SK-N-DZ (cell line): ENCODE measurements around the gene ZNF516.

Experiments
- DNase-seq: peaks from one replicate; pipeline ENCODE4 v3.0.0-alpha.2; 2015; ENCODE audit warnings: low spot score

ZNF516 gene

DNA sequence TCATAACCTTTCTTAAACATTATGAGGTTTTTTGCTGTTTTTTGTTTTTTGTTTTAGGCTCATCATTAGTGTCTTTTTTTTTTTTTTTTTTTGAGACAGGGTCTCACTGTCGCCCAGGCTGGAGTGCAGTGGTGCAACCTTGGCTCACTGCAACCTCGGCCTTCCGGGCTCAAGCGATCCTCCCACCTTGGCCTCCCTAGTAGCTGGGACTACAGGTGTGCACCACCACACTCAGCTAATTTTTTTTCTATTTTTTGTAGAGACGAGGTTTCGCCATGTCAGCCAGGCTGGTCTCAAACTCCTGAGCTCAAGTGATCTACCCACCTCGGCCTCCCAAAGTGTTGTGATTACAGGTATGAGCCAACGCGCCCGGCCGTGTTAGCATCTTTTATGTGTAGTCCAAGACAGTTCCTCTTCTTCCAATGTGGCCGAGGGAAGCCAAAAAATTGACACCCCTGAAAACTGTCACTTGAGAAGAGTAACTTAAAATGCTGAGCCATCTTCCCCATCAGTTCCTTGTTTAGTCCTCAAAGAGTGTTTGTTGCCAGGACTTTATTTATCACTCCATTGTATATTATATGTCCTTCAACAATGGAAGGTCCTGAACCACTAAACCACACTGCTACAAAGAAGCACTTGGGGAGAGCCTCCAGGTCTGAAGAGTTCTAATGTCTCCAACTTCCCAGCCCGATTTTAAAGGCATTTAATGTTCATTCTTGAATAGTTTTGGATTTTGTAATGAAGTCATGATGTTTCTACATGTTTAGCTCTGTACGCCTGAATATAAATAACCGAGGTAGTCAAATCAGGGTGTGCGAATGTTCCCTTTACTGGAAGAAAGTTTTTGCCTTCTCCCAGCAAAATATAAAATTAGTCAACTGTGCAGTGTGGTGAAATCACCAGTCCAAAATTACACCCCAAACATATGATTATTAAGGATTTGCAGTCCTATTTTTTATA, 26.4 kb downstream of the ZNF516 start:
- DNase-seq, result no peak

DNA sequence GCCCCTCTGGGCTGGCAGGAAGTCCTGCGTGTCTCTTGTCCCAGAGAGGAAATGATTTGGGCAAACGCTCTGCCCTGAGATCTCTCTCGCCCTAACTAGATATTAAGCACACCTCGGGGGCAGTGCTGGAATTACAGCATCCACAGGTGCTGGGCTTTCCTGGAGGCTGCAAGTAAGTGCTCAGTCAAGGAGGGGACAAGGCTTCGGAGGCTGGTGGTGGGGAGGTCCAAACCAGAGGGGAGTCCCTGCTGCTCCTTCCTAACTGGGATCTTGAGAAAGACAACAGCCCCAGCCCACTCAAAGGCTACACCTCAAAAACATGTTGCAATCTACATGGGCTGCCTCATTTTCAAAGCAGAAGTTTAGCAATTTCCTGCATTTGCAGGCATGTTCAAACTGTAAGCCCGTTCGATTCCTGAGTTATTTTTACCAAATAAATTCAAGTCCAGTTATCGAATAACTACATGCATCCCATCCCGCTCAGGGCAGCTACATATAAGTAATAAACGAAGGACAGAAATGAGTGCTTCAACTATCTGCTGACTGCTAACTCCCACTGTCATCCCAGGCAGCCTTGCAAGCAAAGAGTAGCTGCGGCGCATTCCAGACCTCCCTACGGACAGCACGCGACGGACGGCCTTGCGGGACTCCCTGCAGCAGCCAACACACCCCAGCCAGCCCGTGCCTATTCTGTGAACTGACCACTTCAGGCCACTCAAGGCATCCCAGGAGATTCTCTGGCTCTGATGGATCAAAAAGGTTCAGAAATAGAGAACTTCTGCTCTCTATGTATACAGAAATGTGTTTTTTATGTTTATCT, 27.5 kb downstream of the ZNF516 start:
- DNase-seq, result no peak

DNA sequence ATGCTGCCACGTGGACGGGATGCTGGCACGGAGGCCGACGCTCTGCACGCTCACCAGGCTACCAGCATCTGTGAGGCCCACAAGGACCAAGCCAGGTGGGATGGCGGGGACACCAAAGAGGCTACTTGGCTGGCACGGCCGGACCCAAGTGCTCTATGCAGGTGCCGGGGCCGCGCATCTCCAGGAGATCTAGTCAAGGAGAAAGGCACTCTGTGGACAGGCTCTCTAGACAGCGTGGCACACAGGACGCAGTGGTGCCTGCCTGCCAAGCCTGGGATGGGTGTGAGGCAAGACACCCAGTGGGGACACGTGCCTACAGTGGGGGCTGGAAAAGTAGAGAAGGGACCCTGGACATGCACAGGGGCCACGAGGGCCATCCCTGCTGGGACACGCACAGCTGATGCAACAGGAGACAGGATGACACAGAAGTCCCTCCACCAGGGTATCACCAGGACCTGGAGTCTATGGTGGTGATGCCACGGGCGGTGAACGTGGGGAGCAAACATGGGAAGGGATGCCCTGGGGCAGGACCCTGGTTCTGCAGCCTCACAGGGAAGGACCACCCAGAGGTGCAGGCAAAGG, 28.5 kb downstream of the ZNF516 start:
- DNase-seq, result no peak

DNA sequence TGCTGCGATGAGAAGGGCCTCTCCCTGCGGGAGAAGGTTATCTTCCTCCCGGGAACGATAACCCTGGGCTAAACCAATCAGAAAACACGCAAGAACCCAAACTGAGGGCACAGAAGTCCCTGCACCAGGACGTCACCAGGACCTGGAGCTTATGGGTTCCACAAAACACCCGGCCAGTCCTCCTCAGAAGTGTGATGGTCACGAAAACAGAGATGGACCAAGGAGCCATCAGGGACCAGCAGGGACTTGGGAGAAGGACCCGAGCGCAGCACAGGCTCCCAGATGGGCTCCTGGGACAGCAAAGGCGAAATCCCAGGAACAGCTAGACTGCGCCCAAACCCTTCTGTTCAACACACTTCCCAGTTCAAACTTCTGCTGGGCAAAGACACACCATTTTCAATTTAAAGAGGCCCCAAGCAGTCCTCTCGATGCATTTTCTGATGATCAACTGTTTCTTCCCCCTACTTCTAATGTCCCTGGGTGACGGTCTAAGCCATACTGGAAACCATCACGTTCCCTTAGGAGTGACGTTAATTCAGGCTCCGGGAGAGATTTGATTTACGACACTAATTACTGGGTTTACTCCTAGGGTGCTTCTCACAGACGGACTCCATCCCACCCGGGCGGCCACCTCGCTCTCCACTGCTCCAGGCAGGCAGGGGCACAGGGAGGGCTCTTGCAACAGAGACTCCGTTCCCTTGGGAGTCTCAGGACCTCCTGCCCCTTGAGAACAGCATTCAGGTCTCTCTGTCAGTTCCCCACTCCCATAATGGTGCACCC, 29.2 kb downstream of the ZNF516 start:
- DNase-seq, result peak; percentile 90

DNA sequence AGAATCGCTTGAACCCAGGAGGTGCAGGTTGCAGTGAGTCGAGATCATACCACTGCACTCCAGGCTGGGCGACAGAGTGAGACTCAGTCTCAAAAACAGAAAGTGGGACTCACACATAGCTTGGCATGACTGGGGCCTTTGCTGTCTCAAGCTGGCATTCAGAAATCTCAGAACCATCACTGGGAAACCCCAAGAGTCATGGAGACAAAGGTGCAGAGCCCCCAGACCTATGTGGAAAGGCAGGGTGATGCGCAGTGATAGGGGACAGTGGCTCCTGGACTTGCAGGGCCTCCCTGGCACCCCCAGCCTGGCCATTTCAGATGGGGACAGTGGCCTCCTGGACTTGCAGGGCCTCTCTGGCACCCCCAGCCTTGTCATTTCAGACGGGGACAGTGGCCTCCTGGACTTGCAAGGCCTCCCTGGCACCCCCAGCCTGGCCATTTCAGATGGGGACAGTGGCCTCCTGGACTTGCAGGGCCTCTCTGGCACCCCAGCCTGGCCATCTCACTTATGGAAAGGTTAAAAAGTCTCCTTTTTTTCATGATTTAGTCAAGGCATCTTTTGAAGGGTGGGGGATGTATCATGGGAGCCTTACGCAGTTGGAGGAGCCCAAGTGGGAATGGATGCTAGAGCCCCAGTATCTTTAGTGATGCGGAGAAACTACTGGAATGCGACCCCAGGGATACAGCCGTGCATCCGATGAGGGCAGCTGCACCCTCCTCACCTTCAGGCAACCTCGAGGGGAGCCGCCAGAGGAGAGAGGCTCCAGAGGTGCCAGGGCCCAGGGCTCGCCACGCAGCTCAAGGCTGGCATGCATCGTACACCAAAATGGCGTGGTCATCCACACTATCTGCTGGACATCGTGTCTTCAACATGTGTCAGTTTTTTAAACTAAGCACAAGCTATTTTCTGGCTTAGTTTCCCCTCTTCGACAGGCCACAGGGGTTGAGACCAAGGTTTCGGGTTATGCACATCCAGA, 30.5 kb downstream of the ZNF516 start:
- DNase-seq, result no peak

DNA sequence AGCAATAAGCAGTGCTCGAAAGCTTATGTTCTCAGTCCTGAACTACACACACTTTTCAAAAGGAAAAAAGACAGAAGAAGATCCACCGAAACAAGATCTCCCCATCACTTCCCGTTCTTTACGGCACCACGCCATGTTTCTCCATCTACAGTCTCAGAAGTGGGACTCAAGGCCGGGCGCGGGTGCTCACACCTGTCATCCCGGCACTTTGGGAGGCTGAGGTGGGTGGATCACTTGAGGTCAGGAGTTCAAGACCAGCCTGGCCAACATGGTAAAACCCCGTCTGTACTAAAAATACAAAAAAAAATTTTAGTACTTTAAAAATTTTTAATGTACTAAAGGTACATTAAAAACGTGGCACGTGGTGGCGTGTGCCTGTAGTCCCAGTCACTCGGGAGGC, 31.2 kb downstream of the ZNF516 start:
- no peak for DNase-seq

DNA sequence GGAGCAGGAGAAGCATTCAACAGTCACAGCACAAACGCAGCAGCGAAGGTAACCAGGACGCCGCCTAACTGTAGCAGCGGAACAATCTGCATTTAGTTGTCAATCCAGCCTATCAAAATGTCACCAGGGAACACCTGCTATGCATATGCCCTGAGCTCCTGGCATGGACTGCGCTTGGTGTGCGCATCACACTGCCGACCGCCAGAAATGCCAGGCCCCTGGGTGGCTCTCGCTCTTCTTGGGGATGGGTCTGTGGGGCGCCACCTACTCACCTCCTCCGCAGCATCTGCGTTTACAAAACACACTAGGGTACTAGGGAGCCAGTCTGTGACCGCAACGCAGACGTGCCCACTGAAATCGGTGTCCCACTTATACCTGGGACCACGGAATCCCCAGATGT, 31.7 kb downstream of the ZNF516 start:
- no peak for DNase-seq

DNA sequence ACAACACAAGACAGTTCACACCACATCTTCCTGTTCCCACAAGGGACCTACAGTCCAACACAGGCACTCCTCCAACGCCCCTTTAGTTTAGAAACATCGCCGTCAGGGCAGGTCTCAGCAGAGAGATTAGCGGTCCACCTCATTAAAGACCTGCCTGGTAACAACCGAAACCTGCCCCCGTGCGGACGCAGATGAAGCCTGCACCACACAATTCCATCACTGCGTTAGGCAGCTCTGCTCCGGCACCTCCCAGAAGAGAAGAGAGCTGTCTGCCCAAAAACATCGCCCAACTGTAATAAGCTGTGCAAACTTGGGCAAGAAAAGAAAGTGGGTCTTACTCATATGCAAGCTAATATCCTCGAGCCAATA, 32.7 kb downstream of the ZNF516 start:
- DNase-seq, result no peak

DNA sequence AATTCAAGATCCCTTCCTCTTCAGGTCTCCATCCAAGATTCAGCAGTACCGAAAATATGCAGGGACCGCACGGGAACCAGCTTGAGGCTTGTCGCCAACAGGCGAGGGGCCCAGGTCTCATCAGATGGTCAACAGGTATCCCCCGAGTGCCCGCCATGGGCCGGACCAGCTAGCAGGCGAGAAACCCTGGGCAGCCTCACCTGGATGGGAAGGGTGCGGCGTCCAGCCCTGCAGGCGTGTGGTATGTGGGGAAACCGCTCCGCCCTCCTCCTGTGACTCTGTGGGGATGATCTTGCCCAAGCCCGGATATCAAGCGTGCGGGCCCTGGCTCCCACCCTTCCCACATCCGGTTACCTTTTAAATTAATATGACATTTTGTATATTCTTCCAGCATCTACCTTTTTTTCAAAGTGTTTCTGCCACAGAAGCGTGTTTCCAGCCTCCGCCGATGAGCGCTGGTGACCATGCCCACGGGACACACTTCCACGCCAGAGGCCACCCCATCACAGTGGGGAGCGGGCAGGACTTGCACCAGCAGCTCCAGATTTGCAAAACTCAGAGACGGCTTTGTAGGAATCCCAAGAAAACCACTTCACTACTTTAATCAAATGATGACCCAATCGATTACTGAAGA, 33.2 kb downstream of the ZNF516 start:
- no peak for DNase-seq

DNA sequence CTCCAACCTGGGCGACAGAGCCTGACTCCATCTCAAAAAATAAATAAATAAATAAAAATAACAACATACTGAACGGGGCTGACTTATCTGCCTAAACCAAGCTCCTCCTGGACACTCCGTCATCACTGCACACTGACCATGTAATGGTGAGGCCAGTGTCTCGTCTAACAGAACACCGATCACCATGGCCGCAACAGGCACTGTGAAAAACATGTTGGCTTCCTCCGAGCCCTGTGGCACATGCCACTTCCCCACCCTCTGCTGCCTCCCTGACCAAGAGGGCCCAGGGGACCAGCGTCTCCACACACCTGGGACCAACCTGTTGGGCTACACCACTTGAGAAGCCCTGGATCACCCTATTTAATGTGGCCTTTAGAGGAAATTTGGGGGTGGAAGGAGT, 33.9 kb downstream of the ZNF516 start:
- no peak for DNase-seq

DNA sequence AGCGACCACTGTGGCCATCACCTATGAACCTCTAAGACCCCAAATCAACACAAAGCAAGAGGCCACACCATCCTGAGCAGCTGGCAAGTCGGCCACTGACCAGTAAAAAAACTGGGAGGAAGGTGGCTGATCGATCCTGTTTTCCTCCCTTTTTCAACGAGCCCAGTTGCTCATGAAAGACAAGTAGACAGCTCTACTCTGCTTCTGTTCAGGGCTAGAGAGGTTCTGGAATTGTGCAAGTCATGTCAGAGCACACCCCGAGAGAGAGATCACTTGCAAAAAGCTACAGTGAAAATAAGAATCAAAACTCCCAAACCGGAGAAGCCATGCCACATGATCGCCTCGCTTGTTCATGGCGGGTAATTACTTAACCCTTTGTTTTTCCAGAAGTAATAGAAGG, 34.6 kb downstream of the ZNF516 start:
- DNase-seq, result no peak

DNA sequence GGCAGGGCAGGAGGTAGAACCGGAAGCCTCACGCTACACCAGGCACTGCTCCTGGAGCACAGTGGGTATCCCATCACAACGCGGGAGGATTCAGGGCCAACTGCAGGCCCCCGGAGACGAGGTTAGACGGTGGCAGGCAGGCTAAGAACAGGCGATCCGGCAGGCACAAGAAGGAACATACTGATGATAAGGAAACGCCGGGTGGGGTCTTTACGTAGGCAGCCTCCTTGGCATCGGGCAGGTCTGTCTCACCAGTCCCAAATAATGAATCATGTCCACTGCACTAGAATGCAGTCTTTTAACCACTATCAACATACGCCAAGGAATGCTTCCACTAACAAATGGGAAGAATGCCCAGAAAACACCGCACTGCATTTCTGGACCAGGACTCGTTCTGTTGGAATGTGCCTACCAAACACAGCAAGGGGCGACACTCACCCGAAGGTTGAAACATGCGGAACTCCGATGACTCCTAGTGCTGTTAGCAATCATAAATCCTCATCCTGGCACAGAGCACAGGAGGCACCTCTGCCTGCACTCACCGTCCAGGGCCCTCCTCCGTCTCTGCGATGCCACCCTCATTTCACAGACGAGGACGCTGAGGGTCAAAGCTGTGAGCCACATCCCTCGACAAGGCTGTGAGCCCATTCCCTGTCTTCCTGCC, 35.2 kb downstream of the ZNF516 start:
- no peak for DNase-seq

DNA sequence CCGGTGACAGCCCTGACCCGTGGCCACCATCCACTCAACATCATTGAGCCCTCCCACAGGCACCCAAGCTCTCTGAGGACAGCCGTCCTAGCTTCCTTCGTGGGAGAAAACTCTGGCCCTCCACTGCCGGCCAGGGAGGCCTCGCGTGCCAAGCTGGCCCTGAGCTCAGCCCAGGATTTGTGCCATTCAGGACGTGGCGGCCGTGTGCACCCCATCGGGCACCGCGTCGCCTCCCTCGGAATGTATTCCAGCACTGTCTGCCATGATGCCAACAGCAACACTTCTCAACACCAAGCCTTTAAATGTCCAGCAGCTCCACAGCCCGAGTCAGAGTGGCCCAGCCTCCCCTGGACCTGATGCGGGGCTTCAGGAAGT, 35.7 kb downstream of the ZNF516 start:
- no peak for DNase-seq

DNA sequence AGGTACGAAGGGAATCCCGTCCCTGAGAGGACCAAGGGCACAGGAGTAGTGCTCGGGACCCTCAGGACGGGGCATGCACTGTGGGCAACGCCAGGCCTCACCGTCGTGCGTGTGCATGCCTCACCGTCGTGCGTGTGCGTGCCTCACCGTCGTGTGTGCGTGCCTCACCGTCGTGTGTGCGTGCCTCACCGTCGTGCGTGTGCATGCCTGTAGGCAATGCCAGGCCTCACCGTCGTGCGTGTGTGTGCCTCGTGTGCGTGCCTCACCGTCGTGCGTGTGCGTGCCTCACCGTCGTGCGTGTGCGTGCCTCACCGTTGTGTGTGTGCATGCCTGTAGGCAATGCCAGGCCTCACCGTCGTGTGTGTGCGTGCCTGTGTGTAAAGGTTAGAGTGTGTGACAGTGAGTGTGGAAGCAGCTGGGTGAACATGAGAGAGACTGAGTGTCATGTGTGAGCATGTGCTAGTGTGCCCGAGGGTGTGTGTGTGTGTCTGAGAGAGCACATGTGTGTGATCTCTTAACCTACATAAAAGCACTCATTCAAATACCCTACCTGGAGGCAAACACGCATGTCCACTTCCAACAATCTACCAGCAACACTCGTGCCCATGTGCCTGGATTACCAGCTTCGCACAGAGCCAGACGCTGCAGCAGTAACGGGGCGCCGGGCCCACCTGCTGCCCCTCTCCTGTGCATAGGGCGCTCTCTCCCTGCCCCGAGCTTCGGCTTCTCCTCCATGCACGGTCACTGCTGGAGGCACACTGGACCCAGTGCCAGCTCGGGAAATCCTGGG, 36.3 kb downstream of the ZNF516 start:
- no peak for DNase-seq

DNA sequence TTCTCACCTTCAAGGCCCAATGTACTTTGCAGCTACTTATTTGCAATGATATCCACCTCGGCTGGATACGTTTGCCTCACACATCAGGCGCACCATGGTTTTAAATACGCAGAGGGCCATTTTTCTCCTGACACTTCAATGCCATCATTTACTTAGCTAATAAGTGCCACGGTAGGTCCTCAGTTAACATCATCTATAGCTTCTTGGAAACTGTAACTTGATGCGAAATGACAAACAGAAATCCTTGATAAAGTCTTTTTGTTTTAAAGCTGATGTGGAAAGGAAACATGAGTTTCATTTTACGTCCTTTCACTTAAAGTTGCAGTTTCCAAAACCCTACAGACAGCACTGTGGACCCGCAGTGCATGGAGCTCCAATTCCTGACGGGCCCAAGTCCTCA, 37.1 kb downstream of the ZNF516 start:
- DNase-seq, result no peak

DNA sequence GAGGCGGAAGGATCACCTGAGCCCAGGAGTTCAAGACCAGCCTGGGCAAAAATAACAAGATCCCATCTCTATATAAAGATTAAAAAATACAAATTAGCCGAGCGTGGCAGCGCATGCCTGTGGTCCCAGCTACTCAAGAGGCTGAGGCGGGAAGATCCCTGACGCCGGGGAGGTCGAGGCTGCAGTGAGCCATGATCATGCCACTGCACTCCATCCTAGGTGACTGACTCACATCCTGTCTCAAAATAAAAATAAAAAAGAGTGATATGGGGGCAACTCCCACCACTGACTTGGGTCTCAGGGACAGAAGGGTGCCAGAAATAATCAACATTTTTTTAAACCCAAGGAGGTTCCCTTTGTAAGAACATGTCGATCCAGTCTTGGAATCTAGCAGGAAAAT, 37.6 kb downstream of the ZNF516 start:
- DNase-seq, result no peak

DNA sequence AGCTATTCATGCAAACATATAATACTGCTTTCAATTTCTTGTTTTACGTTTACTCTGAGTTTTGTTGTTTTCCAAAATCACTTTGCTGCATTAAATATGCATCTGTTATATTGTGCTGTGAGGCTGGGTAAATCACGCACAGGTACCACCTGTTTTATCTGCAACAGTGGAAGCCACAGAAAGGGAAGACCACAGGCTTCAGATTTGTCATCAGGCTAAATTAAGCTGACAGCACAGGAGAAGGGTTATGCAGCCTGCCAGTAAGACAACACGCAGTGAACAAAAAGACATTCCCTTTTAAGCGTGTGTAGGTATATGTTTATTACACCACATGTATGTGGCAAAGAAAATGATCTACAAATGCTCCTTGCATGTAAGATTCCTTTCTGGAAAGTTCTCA, 38.2 kb downstream of the ZNF516 start:
- DNase-seq, result no peak

DNA sequence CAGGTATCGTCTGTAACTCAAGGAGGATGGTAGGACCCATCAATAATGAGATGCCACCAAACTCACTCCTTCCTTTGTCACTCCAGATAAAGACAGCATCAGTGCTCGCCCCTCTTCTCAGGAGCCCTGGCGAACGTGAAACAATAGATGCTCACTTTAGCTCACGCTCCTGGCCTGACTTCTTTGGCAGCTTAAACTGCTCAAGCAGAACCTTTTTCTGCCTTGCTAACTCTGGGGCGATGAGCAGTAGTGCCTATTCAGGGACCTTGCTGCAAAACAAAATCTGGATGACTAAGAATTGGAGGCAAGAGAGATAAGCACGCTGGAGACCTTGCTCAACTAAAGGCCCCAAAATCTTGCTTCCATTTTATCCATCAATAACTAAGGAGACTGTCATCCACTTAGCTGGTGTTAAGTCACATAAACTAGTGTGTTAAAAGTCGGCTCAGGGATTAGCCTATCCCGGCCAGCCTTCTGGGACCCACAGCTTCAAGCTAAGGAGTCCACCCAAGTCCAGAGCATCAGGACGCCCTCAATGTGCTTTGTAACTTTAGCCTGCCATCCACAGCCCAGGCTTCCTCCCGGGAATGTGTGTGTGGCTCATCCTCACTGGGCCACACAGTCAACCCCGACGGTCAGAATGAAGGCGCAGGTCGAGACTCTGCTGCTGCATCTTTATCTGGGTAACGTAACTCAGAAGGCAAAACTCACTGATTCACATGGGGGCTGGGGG, 38.9 kb downstream of the ZNF516 start:
- no peak for DNase-seq
